ENCODE measurements around the gene DGKH.
"Not testable (repeated sequence)": the region's sequence is repeated elsewhere in the genome, so short reads cannot be mapped to it uniquely, and the experiment has no call there.

Gene DGKH

GRCh38 chr13:42140494-42140893, 92.0 kb downstream of the DGKH start:
- H3K9me3 ChIP-seq (replicated peaks; ENCODE audit: insufficient read depth, low read length), result no peaks in the 10 kb centered on the region
- no peak overlapping the region for H3K9ac ChIP-seq (ENCODE audit: low read length)
- H3K4me1 ChIP-seq (ENCODE audit: low read length), result 0 out of 2 replicates have a peak, but pooled peaks cover 6% of the 10 kb centered on the region
- H3K36me3 ChIP-seq (replicated peaks; ENCODE audit: insufficient read depth, low read length), result no peaks in the 10 kb centered on the region
- H3K27ac ChIP-seq (ENCODE audit: low read length), result no peak overlapping the region
- H3K27me3 ChIP-seq (replicated peaks; ENCODE audit: insufficient read depth, low read length), result no peaks in the 10 kb centered on the region
- H2AFZ ChIP-seq (ENCODE audit: low read length), result no peak overlapping the region
- H3K4me2 ChIP-seq (ENCODE audit: low read depth, low read length), result no peak overlapping the region
- H3F3A ChIP-seq (ENCODE audit: insufficient read depth, low read length), result no peaks in the 10 kb centered on the region
- TF ChIP-seq EZH2phosphoT487 (IDR thresholded peaks at IDR 0.05; ENCODE audit: low read length) (no peak), CTCF (IDR thresholded peaks at IDR 0.05; ENCODE audit: low read length) (no peak), EZH2 (optimal IDR thresholded peaks at IDR 0.05; ENCODE audit: low read depth, low read length) (no peak)
- no peak for DNase-seq
- no peaks in the 10 kb centered on the region for H3K9me2 ChIP-seq (replicated peaks; ENCODE audit: insufficient read depth, low read length)
- H4K20me1 ChIP-seq (ENCODE audit: insufficient read depth, low read length), result no peaks in the 10 kb centered on the region
- no peak overlapping the region for H3K4me3 ChIP-seq (ENCODE audit: low read length)
- H3K79me2 ChIP-seq (ENCODE audit: low read length), result no peaks in the 10 kb centered on the region

- not testable (repeated sequence) for H3K9me3 ChIP-seq (replicated peaks; ENCODE audit: insufficient read depth, low read length); H3K4me2 ChIP-seq (ENCODE audit: low read depth, low read length); H3K27me3 ChIP-seq (replicated peaks; ENCODE audit: insufficient read depth, low read length); H4K20me1 ChIP-seq (ENCODE audit: insufficient read depth, low read length); H3K9ac ChIP-seq (ENCODE audit: low read length); H3K9me2 ChIP-seq (replicated peaks; ENCODE audit: insufficient read depth, low read length); DNase-seq; H3K36me3 ChIP-seq (replicated peaks; ENCODE audit: insufficient read depth, low read length); H3K4me3 ChIP-seq (ENCODE audit: low read length); H3K27ac ChIP-seq (ENCODE audit: low read length); H3F3A ChIP-seq (ENCODE audit: insufficient read depth, low read length); H3K4me1 ChIP-seq (ENCODE audit: low read length); H2AFZ ChIP-seq (ENCODE audit: low read length); H3K79me2 ChIP-seq (ENCODE audit: low read length)
Measured at GRCh38 chr13:42141052-42141451, 92.6 kb downstream of the DGKH start.

GRCh38 chr13:42146359-42146758, 97.9 kb downstream of the DGKH start:
- Histone ChIP-seq H3K27ac (ENCODE audit: low read length) (no peak overlapping the region), H3K27me3 (replicated peaks; ENCODE audit: insufficient read depth, low read length) (no peaks in the 10 kb centered on the region), H3F3A (ENCODE audit: insufficient read depth, low read length) (no peaks in the 10 kb centered on the region), H3K9ac (ENCODE audit: low read length) (no peak overlapping the region), H3K4me3 (ENCODE audit: low read length) (no peak overlapping the region), H3K36me3 (replicated peaks; ENCODE audit: insufficient read depth, low read length) (no peaks in the 10 kb centered on the region), H3K9me3 (replicated peaks; ENCODE audit: insufficient read depth, low read length) (no peaks in the 10 kb centered on the region), H3K4me2 (ENCODE audit: low read depth, low read length) (no peak overlapping the region), H3K9me2 (replicated peaks; ENCODE audit: insufficient read depth, low read length) (no peaks in the 10 kb centered on the region), H4K20me1 (ENCODE audit: insufficient read depth, low read length) (no peaks in the 10 kb centered on the region), H2AFZ (ENCODE audit: low read length) (no peak overlapping the region), H3K79me2 (ENCODE audit: low read length) (no peaks in the 10 kb centered on the region), H3K4me1 (ENCODE audit: low read length) (no peaks in the 10 kb centered on the region)
- TF ChIP-seq EZH2 (optimal IDR thresholded peaks at IDR 0.05; ENCODE audit: low read depth, low read length), result no peak
- no peak for TF ChIP-seq EZH2phosphoT487 (IDR thresholded peaks at IDR 0.05; ENCODE audit: low read length)
- TF ChIP-seq CTCF (IDR thresholded peaks at IDR 0.05; ENCODE audit: low read length), result no peak
- no peak for DNase-seq

GRCh38 chr13:42148538-42148937, 100.1 kb downstream of the DGKH start:
- Histone ChIP-seq H3F3A (ENCODE audit: insufficient read depth, low read length) (no peaks in the 10 kb centered on the region), H3K27me3 (replicated peaks; ENCODE audit: insufficient read depth, low read length) (no peaks in the 10 kb centered on the region), H3K36me3 (replicated peaks; ENCODE audit: insufficient read depth, low read length) (no peaks in the 10 kb centered on the region), H3K4me2 (ENCODE audit: low read depth, low read length) (no peak overlapping the region), H3K27ac (ENCODE audit: low read length) (no peak overlapping the region), H3K9me3 (replicated peaks; ENCODE audit: insufficient read depth, low read length) (no peaks in the 10 kb centered on the region), H3K4me3 (ENCODE audit: low read length) (no peak overlapping the region), H3K9me2 (replicated peaks; ENCODE audit: insufficient read depth, low read length) (no peaks in the 10 kb centered on the region), H3K4me1 (ENCODE audit: low read length) (0 out of 2 replicates have a peak, but pooled peaks cover 5% of the 10 kb centered on the region), H3K9ac (ENCODE audit: low read length) (no peak overlapping the region), H3K79me2 (ENCODE audit: low read length) (no peaks in the 10 kb centered on the region), H2AFZ (ENCODE audit: low read length) (no peak overlapping the region), H4K20me1 (ENCODE audit: insufficient read depth, low read length) (no peaks in the 10 kb centered on the region)
- no peak for TF ChIP-seq EZH2 (optimal IDR thresholded peaks at IDR 0.05; ENCODE audit: low read depth, low read length)
- TF ChIP-seq EZH2phosphoT487 (IDR thresholded peaks at IDR 0.05; ENCODE audit: low read length), result no peak
- no peak for TF ChIP-seq CTCF (IDR thresholded peaks at IDR 0.05; ENCODE audit: low read length)
- no peak for DNase-seq
